ENCODE results near the gene PVALEF. TPM values are rescaled to one million over a fixed set of nuclear protein-coding genes. Genes with fewer than 3 reads are reported as not detected.

The PVALEF gene
- total RNA-seq, 1 experiment from 2014 or later, result not detected

DNA sequence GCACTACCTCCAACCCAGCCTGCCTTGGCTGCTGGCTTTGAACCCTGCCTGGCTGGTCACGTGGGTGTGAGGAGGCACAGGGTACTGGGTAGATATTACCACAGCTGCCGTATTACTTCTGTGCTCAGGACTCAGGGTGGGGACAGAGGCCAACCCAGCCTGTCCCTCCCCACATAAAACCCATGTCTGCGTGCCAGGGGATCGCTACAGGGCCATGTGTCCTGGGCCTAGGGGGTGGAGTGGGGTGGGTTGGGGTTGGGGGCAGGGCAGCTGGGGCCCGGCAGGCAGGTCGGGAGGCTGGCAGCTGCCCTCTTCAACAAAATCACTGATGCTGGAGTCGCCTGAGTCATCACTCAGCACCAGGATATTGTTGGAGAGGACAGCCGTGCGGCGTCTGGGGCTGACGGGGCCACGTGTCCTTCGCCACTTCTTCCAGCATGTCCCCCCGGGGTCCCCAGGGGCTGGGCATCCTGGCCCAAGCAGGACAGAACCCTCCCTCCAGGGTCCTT is 39.7 kb upstream of the PVALEF start:
- Histone ChIP-seq H2BK20ac (ENCODE audit: low read depth, low read length, poor library complexity, severe bottlenecking) (no peak overlapping the region), H3K9me3 (ENCODE audit: control insufficient read depth, low read depth, low read length) (no peaks in the 10 kb centered on the region), H3K18ac (ENCODE audit: insufficient read length, low read depth, low read length) (no peak overlapping the region), H3K27ac (ENCODE audit: insufficient read length, low read depth, low read length) (no peak overlapping the region), H2AFZ (ENCODE audit: low read length) (no peak overlapping the region), H3K79me2 (ENCODE audit: insufficient read depth, low read length) (no peaks in the 10 kb centered on the region), H3K4me2 (ENCODE audit: insufficient read depth, insufficient read length, low read length) (no peak overlapping the region), H3K27me3 (ENCODE audit: insufficient read depth, low read length) (no peaks in the 10 kb centered on the region), H3K23me2 (ENCODE audit: insufficient read length, low read depth, low read length, poor library complexity, severe bottlenecking) (no peaks in the 10 kb centered on the region), H4K20me1 (ENCODE audit: control insufficient read depth, insufficient read depth, insufficient read length) (no peaks in the 10 kb centered on the region), H2BK15ac (ENCODE audit: low read depth, low read length) (0 out of 2 replicates have a peak overlapping the region, but pooled peaks have one; percentile 57), H4K91ac (ENCODE audit: insufficient read length, low read depth, low read length) (no peak overlapping the region), H3K4ac (ENCODE audit: low read depth, low read length) (no peak overlapping the region), H3K79me1 (ENCODE audit: insufficient read depth, low read depth, low read length, poor library complexity, severe bottlenecking) (no peaks in the 10 kb centered on the region), H3K14ac (ENCODE audit: insufficient read depth, low read length) (no peak overlapping the region), H2BK5ac (ENCODE audit: insufficient read length, low read length) (no peak overlapping the region), H3K4me1 (ENCODE audit: insufficient read depth, low read length) (no peaks in the 10 kb centered on the region), H3K9ac (ENCODE audit: extremely low read depth, insufficient read length, low read length) (no peak overlapping the region), H4K5ac (ENCODE audit: insufficient read length, low read depth, low read length) (no peak overlapping the region), H2BK12ac (ENCODE audit: insufficient read length, low read depth, low read length) (no peak overlapping the region), H2BK120ac (ENCODE audit: low read depth, low read length, poor library complexity, severe bottlenecking) (no peak overlapping the region), H3K56ac (ENCODE audit: insufficient read length, low read depth, low read length) (no peak overlapping the region), H4K8ac (replicated peaks; ENCODE audit: insufficient read length, low read depth, low read length) (no peak overlapping the region), H3T11ph (ENCODE audit: low read length) (no peak overlapping the region), H3K23ac (ENCODE audit: insufficient read length, low read depth, low read length) (no peak overlapping the region), H2AK5ac (ENCODE audit: insufficient read length, low read length) (no peak overlapping the region)
- no peak for DNase-seq
- Mint-ChIP-seq H3K4me1 (peaks cover 0 to 8% of the 10 kb centered on the region in 2 experiments; a peak in 2 of 4 replicates), H3K4me3 (no peak overlapping the region), H3K9me3 (no peaks in the 10 kb centered on the region), H3K27me3 (ENCODE audit: low read depth) (no peaks in the 10 kb centered on the region), H3K27ac (no peak overlapping the region), H3K36me3 (ENCODE audit: insufficient read depth in 1 of 3, low read depth in 3 of 3) (no peaks in the 10 kb centered on the region)
- no CpG with 5 or more reads among the region's 14 CpGs for WGBS (ENCODE audit: extremely low coverage, insufficient read length, low lambda C conversion rate)
- TF ChIP-seq, protein P1, sequence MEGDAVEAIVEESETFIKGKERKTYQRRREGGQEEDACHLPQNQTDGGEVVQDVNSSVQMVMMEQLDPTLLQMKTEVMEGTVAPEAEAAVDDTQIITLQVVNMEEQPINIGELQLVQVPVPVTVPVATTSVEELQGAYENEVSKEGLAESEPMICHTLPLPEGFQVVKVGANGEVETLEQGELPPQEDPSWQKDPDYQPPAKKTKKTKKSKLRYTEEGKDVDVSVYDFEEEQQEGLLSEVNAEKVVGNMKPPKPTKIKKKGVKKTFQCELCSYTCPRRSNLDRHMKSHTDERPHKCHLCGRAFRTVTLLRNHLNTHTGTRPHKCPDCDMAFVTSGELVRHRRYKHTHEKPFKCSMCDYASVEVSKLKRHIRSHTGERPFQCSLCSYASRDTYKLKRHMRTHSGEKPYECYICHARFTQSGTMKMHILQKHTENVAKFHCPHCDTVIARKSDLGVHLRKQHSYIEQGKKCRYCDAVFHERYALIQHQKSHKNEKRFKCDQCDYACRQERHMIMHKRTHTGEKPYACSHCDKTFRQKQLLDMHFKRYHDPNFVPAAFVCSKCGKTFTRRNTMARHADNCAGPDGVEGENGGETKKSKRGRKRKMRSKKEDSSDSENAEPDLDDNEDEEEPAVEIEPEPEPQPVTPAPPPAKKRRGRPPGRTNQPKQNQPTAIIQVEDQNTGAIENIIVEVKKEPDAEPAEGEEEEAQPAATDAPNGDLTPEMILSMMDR (conservative IDR thresholded peaks at IDR 0.05), result no peak

All from H9 (cell line).